ENCODE data around the gene SLC30A2. TPM values are rescaled to one million over a fixed set of nuclear protein-coding genes. Genes with fewer than 3 reads are reported as not detected.

Gene SLC30A2
- total and polyA plus RNA-seq, 2 of the 13 experiments (the other 11 are each of a cell fraction or from before 2014, with no cell fraction given), result not detected

- Histone ChIP-seq H3K79me2 (ENCODE audit: insufficient read depth, low read length) (no peaks in the 10 kb centered on the region), H3K4me1 (ENCODE audit: insufficient read depth, low read length) (peaks cover 8% of the 10 kb centered on the region; the same call in 1 of the 2 replicates), H3K4me3 (replicated peaks in 1 of 3; ENCODE audit: insufficient read depth in 1 of 3, low read depth in 2 of 3, low read length in 3 of 3) (no peak overlapping the region), H3K27ac (ENCODE audit: extremely low read length, insufficient read depth, low read length) (no peak overlapping the region), H3K9me3 (ENCODE audit: low read length) (no peaks in the 10 kb centered on the region), H4K20me1 (ENCODE audit: insufficient read depth, low read length) (no peaks in the 10 kb centered on the region), H2AFZ (ENCODE audit: low read length) (no peak overlapping the region), H3K27me3 (ENCODE audit: control insufficient read depth in 1 of 2, insufficient read depth in 2 of 2, low read length in 2 of 2) (peaks cover 3 to 13% of the 10 kb centered on the region in 2 experiments; a peak in 4 of 5 replicates), H3K9ac (ENCODE audit: insufficient read depth, low read depth, low read length) (no peak overlapping the region), H3K36me3 (replicated peaks in 1 of 2; ENCODE audit: control insufficient read depth in 1 of 2, insufficient read depth in 2 of 2, low read length in 2 of 2) (no peaks in the 10 kb centered on the region), H3K4me2 (ENCODE audit: low read depth, low read length) (no peak overlapping the region)
- in situ Hi-C loops (cut with HindIII; ENCODE audit: extremely low pct_ligation_motif_present, low pct_unique_long_range_greater_than_20kb), result no loop called here
- 69% methylated on average over 16 of the region's 16 CpGs for WGBS (ENCODE audit: low lambda C conversion rate)
- FAIRE-seq, result no peak
- no TSS peak for BruUV-seq (replicated peaks)
- intact Hi-C loops (cut with micrococcal nuclease; ENCODE audit: unreplicated experiment), result no loop called here
- ATAC-seq, result no peak
- CTCF ChIA-PET (ENCODE audit: low intra/inter-chr PET ratio, low total read pairs), result no interaction called here
- TF ChIP-seq THAP7 (CRISPR knock-in tag; IDR thresholded peaks at IDR 0.05) (no peak), ZBTB21 (CRISPR knock-in tag; IDR thresholded peaks at IDR 0.05) (no peak), YEATS4 (CRISPR knock-in tag; IDR thresholded peaks at IDR 0.05; ENCODE audit: borderline replicate concordance) (no peak), ZNF629 (CRISPR knock-in tag; conservative IDR thresholded peaks at IDR 0.05) (no peak), ZNF234 (CRISPR knock-in tag; conservative IDR thresholded peaks at IDR 0.05) (no peak), LCORL (IDR thresholded peaks at IDR 0.05) (no peak), LCORL (CRISPR knock-in tag; IDR thresholded peaks at IDR 0.05) (no peak), NPAS2 (CRISPR knock-in tag; IDR thresholded peaks at IDR 0.05; ENCODE audit: borderline replicate concordance) (no peak), ZNF230 (CRISPR knock-in tag; IDR thresholded peaks at IDR 0.05) (no peak)
- POLR2A ChIA-PET, result no interaction called here
- no peak for DNase-seq (ENCODE audit: low spot score)
Observed at GRCh38 chr1:26006710-26007109, 39.2 kb downstream of the SLC30A2 start.
